Thymus (tissue), 11 donors: Measurements from ENCODE around the gene OBP2B. TPM values are rescaled to one million over a fixed set of nuclear protein-coding genes. Genes with fewer than 3 reads are reported as not detected.
"Not testable (repeated sequence)": the region's sequence is repeated elsewhere in the genome, so short reads cannot be mapped to it uniquely, and the experiment has no call there.

ENCODE experiments used
- DNase-seq, 9 donors: peaks; one replicate each; pipeline ENCODE4 v3.0.0-alpha.2; 2013; ENCODE audit warnings: low spot score in 9 of 9, low read depth in 6 of 9, missing footprints in 1 of 9
- H3K27ac ChIP-seq, 2 donors: one replicate each; pipeline ENCODE4 v1.5.1; 2013; ENCODE audit warnings: control low read depth in 1 of 2, low read depth in 1 of 2, low read length in 1 of 2, mild to moderate bottlenecking in 1 of 2, moderate library complexity in 1 of 2
- H3K27me3 ChIP-seq, 2 donors: one replicate each; pipeline ENCODE4 v1.5.1; 2013; ENCODE audit warnings: low read length in 1 of 2; ENCODE audit not compliant: control insufficient read depth in 2 of 2, insufficient read depth in 1 of 2
- H3K36me3 ChIP-seq, 2 donors: one replicate each; pipeline ENCODE4 v1.5.1; 2013; ENCODE audit warnings: low read length in 1 of 2, mild to moderate bottlenecking in 1 of 2, moderate library complexity in 1 of 2; ENCODE audit not compliant: control insufficient read depth in 2 of 2, insufficient read depth in 2 of 2
- H3K4me1 ChIP-seq, 2 donors: one replicate each; pipeline ENCODE4 v1.5.1; 2013; ENCODE audit warnings: low read length in 2 of 2; ENCODE audit not compliant: control insufficient read depth in 2 of 2, insufficient read depth in 2 of 2
- H3K4me3 ChIP-seq, 2 donors: one replicate each; pipeline ENCODE4 v1.5.1; 2013; ENCODE audit warnings: low read length in 2 of 2, control low read depth in 1 of 2, mild to moderate bottlenecking in 1 of 2
- H3K9me3 ChIP-seq, 2 donors: one replicate each; pipeline ENCODE4 v1.5.1; 2013; ENCODE audit warnings: low read length in 1 of 2, mild to moderate bottlenecking in 1 of 2; ENCODE audit not compliant: control insufficient read depth in 2 of 2, insufficient read depth in 1 of 2
- WGBS: extraction: QIAGEN DNeasy Blood & Tissue Kit; methylation state at CpG from one replicate; pipeline ENCODE4 v1.1.7; 2013; 5-methylcytosine and 5-hydroxymethylcytosine counted together
- polyA plus RNA-seq: library from polyadenylated mRNA; stranded (reverse); fragments of 200-250 nt; gene quantifications from one replicate; pipeline ENCODE4 v1.2.3, GENCODE V29; 2013
- total RNA-seq: library from RNA; stranded (reverse); fragments of 120-200 nt; gene quantifications from one replicate; pipeline ENCODE4 v1.2.4, GENCODE V29; 2013
- donor health status: healthy.

The OBP2B gene
- total and polyA plus RNA-seq, 2 donors: 0.09 TPM; not detected in 1

- Histone ChIP-seq H3K4me1 (peaks cover 0 to 12% of the 10 kb centered on the region in 2 donors), H3K27ac (no peak overlapping the region), H3K9me3 (no peaks in the 10 kb centered on the region), H3K4me3 (no peak overlapping the region), H3K36me3 (no peaks in the 10 kb centered on the region), H3K27me3 (peaks cover 0 to 16% of the 10 kb centered on the region in 2 donors)
- 36% methylated on average over 8 of the region's 8 CpGs for WGBS
- no peak for DNase-seq
Measured at GRCh38 chr9:133242991-133243390, 33.9 kb upstream of the OBP2B start.

- no peak for DNase-seq
- Histone ChIP-seq H3K27ac (no peak overlapping the region), H3K9me3 (no peaks in the 10 kb centered on the region), H3K4me3 (no peak overlapping the region), H3K36me3 (no peaks in the 10 kb centered on the region), H3K27me3 (peaks cover 0 to 16% of the 10 kb centered on the region in 2 donors), H3K4me1 (peaks cover 0 to 14% of the 10 kb centered on the region in 2 donors)
- 95% methylated on average over 14 of the region's 14 CpGs for WGBS
Measured at GRCh38 chr9:133242241-133242640, 33.2 kb upstream of the OBP2B start.

- DNase-seq: no peak
- 93% methylated on average over 18 of the region's 18 CpGs for WGBS
- H3K9me3 ChIP-seq: no peaks in the 10 kb centered on the region
- peaks cover 0 to 16% of the 10 kb centered on the region in 2 donors for H3K27me3 ChIP-seq
- no peak overlapping the region for H3K4me3 ChIP-seq
- H3K27ac ChIP-seq: no peak overlapping the region
- peaks cover 0 to 14% of the 10 kb centered on the region in 2 donors for H3K4me1 ChIP-seq
- no peaks in the 10 kb centered on the region for H3K36me3 ChIP-seq
Measured at GRCh38 chr9:133239533-133240090, 30.6 kb upstream of the OBP2B start.

GRCh38 chr9:133238851-133239532 lies 29.9 kb upstream of the OBP2B start:
- Histone ChIP-seq H3K36me3 (no peaks in the 10 kb centered on the region), H3K27ac (no peak overlapping the region), H3K27me3 (peaks cover 0 to 16% of the 10 kb centered on the region in 2 donors), H3K4me1 (peaks cover 0 to 14% of the 10 kb centered on the region in 2 donors), H3K4me3 (no peak overlapping the region), H3K9me3 (no peaks in the 10 kb centered on the region)
- peak in 6 of 9 donors; percentile 23 to 64 (median 37) for DNase-seq
- WGBS: 9% methylated on average over 26 of the region's 26 CpGs

GRCh38 chr9:133238272-133238850 lies 29.3 kb upstream of the OBP2B start:
- DNase-seq: peak in 5 of 9 donors; percentile 8 to 41 (median 18)
- peaks cover 0 to 14% of the 10 kb centered on the region in 2 donors for H3K4me1 ChIP-seq
- H3K27me3 ChIP-seq: peaks cover 0 to 16% of the 10 kb centered on the region in 2 donors
- no peaks in the 10 kb centered on the region for H3K36me3 ChIP-seq
- H3K9me3 ChIP-seq: no peaks in the 10 kb centered on the region
- no peak overlapping the region for H3K4me3 ChIP-seq
- WGBS: 29% methylated on average over 25 of the region's 25 CpGs
- H3K27ac ChIP-seq: peak overlapping the region in 1 of 2 donors; percentile 49

GRCh38 chr9:133237035-133237731 lies 28.1 kb upstream of the OBP2B start:
- no peak for DNase-seq

GRCh38 chr9:133236291-133237034 lies 27.4 kb upstream of the OBP2B start:
- Histone ChIP-seq H3K27me3 (peaks cover 0 to 14% of the 10 kb centered on the region in 2 donors), H3K4me1 (peaks cover 0 to 14% of the 10 kb centered on the region in 2 donors)
- H3K9me3 ChIP-seq, H3K27ac ChIP-seq, DNase-seq, H3K36me3 ChIP-seq, H3K4me3 ChIP-seq: not testable (repeated sequence)
- WGBS: 72% methylated on average over 19 of the region's 19 CpGs

More at GRCh38 chr9:133237035-133237731, 28.1 kb upstream of the OBP2B start:
- Histone ChIP-seq H3K4me3 (no peak overlapping the region), H3K9me3 (no peaks in the 10 kb centered on the region), H3K27me3 (peaks cover 0 to 14% of the 10 kb centered on the region in 2 donors), H3K27ac (peak overlapping the region in 1 of 2 donors; percentile 32), H3K36me3 (no peaks in the 10 kb centered on the region), H3K4me1 (peaks cover 0 to 14% of the 10 kb centered on the region in 2 donors)
- 91% methylated on average over 17 of the region's 17 CpGs for WGBS

- Histone ChIP-seq H3K9me3 (no peaks in the 10 kb centered on the region), H3K4me3 (no peak overlapping the region), H3K36me3 (no peaks in the 10 kb centered on the region), H3K4me1 (peaks cover 0 to 14% of the 10 kb centered on the region in 2 donors), H3K27me3 (peaks cover 0 to 14% of the 10 kb centered on the region in 2 donors), H3K27ac (no peak overlapping the region)
- WGBS: 76% methylated on average over 11 of the region's 11 CpGs
- no peak for DNase-seq
Measured at GRCh38 chr9:133235549-133236222, 26.6 kb upstream of the OBP2B start.
